C4-2B (cell line): ENCODE results near the gene PPBP.

Source experiments
- ZFX ChIP-seq: fragments of 450-650 bp; IDR thresholded peaks from 2 replicates; pipeline ENCODE4 v1.6.1; 2017
- TF ChIP-seq, protein P1 (sequence below): fragments of 450-650 bp; conservative IDR thresholded peaks from 2 replicates; pipeline ENCODE4 v1.5.1; 2017; ENCODE audit warnings: mild to moderate bottlenecking

DNA sequence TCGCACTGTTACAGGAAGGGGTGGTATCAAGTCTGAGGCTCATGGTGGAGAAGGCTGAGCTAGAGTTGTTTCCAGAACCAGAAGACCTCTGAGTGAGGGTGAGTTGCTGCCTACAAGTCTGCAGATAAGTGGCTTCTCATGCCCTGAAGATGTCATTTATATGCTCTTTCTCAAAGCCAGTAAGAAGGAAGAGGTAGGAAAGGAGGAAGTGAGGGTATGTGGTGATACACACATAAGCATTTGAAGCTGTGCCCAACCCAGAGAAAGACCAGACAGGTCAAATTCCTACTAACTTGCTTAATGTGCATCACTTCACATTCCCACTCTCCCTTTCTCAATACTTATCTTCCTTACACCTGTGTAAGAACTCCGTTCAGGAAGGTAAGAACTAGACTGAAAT, at the start of gene PPBP:
- TF ChIP-seq, protein P1, sequence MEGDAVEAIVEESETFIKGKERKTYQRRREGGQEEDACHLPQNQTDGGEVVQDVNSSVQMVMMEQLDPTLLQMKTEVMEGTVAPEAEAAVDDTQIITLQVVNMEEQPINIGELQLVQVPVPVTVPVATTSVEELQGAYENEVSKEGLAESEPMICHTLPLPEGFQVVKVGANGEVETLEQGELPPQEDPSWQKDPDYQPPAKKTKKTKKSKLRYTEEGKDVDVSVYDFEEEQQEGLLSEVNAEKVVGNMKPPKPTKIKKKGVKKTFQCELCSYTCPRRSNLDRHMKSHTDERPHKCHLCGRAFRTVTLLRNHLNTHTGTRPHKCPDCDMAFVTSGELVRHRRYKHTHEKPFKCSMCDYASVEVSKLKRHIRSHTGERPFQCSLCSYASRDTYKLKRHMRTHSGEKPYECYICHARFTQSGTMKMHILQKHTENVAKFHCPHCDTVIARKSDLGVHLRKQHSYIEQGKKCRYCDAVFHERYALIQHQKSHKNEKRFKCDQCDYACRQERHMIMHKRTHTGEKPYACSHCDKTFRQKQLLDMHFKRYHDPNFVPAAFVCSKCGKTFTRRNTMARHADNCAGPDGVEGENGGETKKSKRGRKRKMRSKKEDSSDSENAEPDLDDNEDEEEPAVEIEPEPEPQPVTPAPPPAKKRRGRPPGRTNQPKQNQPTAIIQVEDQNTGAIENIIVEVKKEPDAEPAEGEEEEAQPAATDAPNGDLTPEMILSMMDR: no peak
- no peak for TF ChIP-seq ZFX
